ENCODE data around the gene ZNF236. TPM values are rescaled to one million over a fixed set of nuclear protein-coding genes. Genes with fewer than 3 reads are reported as not detected.
A peak's percentile ranks its signal among the peaks of the same experiment; 100 is the strongest.

ZNF236 gene
- total RNA-seq, 1 experiment from 2014 or later, result 22.2 TPM

DNA sequence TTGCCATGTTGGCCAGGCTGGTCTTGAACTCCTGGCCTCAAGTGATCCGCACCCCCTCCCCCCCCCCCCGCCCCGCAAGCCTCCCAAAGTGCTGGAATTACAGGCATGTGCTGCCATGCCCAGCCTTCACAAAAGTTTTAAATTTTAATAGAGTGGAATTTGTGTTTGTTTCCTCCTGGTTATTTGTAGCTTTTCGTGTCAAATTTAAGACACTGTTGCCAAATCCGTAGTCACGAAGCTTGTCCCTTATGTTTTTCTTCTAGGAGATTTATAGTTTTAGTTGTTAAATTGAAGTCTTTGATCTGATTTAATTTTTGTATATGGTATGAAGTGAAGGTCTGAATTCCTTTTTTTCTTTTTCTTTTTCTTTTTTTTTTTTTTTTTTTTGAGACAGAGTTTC is 14.7 kb downstream of the ZNF236 start:
- DNase-seq, result no peak
- CTCF ChIA-PET, result interaction anchor here (1.3 kb wide), 1 partner anchor 33 kb away, joined by 3 read pairs; no protein-coding TSS in a partner anchor
- Mint-ChIP-seq H3K4me3 (ENCODE audit: low read depth, unreplicated experiment) (no peak overlapping the region), H3K9me3 (ENCODE audit: low read depth, unreplicated experiment) (no peaks in the 10 kb centered on the region), H3K27me3 (ENCODE audit: unreplicated experiment) (no peaks in the 10 kb centered on the region), H3K4me1 (ENCODE audit: low read depth, unreplicated experiment) (peaks cover 39% of the 10 kb centered on the region), H3K27ac (ENCODE audit: unreplicated experiment) (peak overlapping the region; percentile 47), H3K36me3 (ENCODE audit: insufficient read depth, unreplicated experiment) (no peaks in the 10 kb centered on the region)
- no TSS peak for BruUV-seq (replicated peaks)
- intact Hi-C loops (cut with micrococcal nuclease; ENCODE audit: unreplicated experiment), result no loop called here
- TF ChIP-seq, protein P1, sequence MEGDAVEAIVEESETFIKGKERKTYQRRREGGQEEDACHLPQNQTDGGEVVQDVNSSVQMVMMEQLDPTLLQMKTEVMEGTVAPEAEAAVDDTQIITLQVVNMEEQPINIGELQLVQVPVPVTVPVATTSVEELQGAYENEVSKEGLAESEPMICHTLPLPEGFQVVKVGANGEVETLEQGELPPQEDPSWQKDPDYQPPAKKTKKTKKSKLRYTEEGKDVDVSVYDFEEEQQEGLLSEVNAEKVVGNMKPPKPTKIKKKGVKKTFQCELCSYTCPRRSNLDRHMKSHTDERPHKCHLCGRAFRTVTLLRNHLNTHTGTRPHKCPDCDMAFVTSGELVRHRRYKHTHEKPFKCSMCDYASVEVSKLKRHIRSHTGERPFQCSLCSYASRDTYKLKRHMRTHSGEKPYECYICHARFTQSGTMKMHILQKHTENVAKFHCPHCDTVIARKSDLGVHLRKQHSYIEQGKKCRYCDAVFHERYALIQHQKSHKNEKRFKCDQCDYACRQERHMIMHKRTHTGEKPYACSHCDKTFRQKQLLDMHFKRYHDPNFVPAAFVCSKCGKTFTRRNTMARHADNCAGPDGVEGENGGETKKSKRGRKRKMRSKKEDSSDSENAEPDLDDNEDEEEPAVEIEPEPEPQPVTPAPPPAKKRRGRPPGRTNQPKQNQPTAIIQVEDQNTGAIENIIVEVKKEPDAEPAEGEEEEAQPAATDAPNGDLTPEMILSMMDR (IDR thresholded peaks at IDR 0.05; ENCODE audit: unreplicated experiment), result no peak

DNA sequence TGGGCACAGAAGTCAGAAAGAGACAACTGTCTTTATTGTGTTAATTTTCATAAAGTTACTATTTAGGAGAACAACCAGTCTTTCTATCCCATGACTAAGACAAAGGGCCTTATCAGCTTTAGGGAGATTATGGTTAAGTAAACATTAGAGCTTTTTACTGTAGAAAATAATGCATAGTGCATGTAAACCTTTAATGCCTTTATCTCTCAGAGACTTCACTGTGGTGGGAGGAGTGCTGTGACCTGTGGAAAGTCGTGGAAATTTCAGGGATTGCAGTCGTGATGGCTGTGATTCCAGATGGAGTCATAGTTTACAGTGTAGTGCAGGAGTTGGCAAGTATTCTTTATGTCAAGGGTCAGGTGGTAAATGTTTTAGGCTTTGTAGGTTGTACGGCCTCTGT is 15.8 kb downstream of the ZNF236 start:
- Mint-ChIP-seq H3K4me1 (ENCODE audit: low read depth, unreplicated experiment) (peaks cover 46% of the 10 kb centered on the region), H3K27ac (ENCODE audit: unreplicated experiment) (peak overlapping the region; percentile 47), H3K4me3 (ENCODE audit: low read depth, unreplicated experiment) (peak overlapping the region; percentile 41), H3K36me3 (ENCODE audit: insufficient read depth, unreplicated experiment) (no peaks in the 10 kb centered on the region), H3K27me3 (ENCODE audit: unreplicated experiment) (no peaks in the 10 kb centered on the region), H3K9me3 (ENCODE audit: low read depth, unreplicated experiment) (no peaks in the 10 kb centered on the region)
- intact Hi-C loops (cut with micrococcal nuclease; ENCODE audit: unreplicated experiment), result no loop called here
- CTCF ChIA-PET, result no interaction called here
- TF ChIP-seq, protein P1 (IDR thresholded peaks at IDR 0.05; ENCODE audit: unreplicated experiment), result no peak
- DNase-seq, result no peak
- BruUV-seq (replicated peaks), result no TSS peak

DNA sequence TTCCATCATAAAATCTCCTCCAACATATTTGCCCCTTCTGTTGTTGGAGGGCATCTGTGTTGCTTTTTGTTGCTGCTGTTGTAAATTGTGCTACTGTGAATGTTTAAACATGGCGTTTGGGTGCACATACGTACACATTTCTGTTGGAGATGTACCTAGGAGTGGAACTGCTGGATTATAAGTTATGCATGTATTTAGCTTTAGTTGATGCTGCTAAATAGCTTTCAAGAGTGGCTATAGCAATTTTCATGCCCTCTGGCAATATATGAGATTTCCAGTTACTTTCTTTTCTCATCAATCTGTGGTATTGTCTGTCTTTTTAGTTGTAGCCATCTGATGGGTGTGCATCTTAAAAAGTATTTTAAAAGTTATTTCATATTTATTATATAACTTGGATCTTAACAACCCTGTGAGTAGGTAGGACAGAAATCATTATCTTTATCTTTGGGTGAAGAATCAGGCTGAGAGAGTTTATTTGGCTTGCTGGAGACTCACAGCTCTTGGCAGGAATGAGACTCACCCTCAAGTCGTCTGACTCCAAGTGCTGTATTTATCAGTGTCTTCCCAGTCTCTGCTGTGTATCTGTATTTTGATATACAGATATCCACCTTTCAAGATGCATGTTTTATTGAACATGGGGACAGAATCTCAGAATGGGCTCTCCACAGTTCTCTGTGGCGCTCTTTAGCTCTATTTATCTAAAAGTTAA is 16.9 kb downstream of the ZNF236 start:
- TF ChIP-seq, protein P1 (IDR thresholded peaks at IDR 0.05; ENCODE audit: unreplicated experiment), result no peak
- peaks cover 53% of the 10 kb centered on the region for H3K4me1 Mint-ChIP-seq (ENCODE audit: low read depth, unreplicated experiment)
- CTCF ChIA-PET, result no interaction called here
- no peaks in the 10 kb centered on the region for H3K36me3 Mint-ChIP-seq (ENCODE audit: insufficient read depth, unreplicated experiment)
- H3K4me3 Mint-ChIP-seq (ENCODE audit: low read depth, unreplicated experiment), result no peak overlapping the region
- DNase-seq, result no peak
- no peaks in the 10 kb centered on the region for H3K27me3 Mint-ChIP-seq (ENCODE audit: unreplicated experiment)
- peak overlapping the region; percentile 47 for H3K27ac Mint-ChIP-seq (ENCODE audit: unreplicated experiment)
- no TSS peak for BruUV-seq (replicated peaks)
- intact Hi-C loops (cut with micrococcal nuclease; ENCODE audit: unreplicated experiment), result no loop called here
- H3K9me3 Mint-ChIP-seq (ENCODE audit: low read depth, unreplicated experiment), result no peaks in the 10 kb centered on the region

DNA sequence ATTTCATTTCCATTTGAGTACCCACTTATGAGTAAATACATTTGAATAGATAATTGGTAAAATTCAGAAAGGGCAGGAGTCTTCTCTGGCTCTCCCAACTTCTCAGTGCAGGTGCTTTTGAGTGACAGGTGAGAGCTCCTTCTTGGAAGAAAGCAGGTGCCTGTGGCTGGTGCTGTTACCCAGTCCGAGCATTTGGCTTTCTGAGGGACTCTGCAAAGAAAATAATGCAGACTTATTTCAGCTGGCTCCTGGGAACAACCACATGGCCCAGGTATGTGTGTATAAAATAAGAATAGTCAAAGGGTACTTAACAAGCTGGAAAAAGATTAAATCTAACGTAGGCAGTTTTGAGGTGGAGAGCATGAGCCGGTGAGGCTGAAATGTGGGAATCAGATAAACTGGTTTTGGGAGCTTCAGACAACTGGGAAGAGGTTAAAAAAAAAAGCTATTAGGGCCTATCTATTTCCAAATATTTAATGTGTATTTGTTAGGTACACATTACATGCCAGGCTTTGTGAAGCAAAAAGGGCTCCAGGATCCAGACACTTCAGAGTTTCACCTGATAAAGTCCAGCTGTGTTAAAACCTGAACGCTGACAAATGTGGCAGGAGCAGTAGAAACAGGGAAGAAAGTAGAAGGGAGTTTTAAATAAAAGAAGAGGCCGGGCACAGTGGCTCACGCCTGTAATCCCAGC is 20.6 kb downstream of the ZNF236 start:
- no peaks in the 10 kb centered on the region for H3K36me3 Mint-ChIP-seq (ENCODE audit: insufficient read depth, unreplicated experiment)
- DNase-seq, result no peak
- no peaks in the 10 kb centered on the region for H3K27me3 Mint-ChIP-seq (ENCODE audit: unreplicated experiment)
- H3K9me3 Mint-ChIP-seq (ENCODE audit: low read depth, unreplicated experiment), result no peaks in the 10 kb centered on the region
- H3K4me1 Mint-ChIP-seq (ENCODE audit: low read depth, unreplicated experiment), result peaks cover 51% of the 10 kb centered on the region
- no peak overlapping the region for H3K4me3 Mint-ChIP-seq (ENCODE audit: low read depth, unreplicated experiment)
- CTCF ChIA-PET, result interaction anchor here (0.7 kb wide), 2 partner anchors 238 to 259 kb away, joined by 3 to 4 read pairs; no protein-coding TSS in a partner anchor
- H3K27ac Mint-ChIP-seq (ENCODE audit: unreplicated experiment), result no peak overlapping the region
- intact Hi-C loops (cut with micrococcal nuclease; ENCODE audit: unreplicated experiment), result no loop called here
- TF ChIP-seq, protein P1 (IDR thresholded peaks at IDR 0.05; ENCODE audit: unreplicated experiment), result no peak
- BruUV-seq (replicated peaks), result no TSS peak

Data from Calu3 (cell line).